ENCODE data around the gene TRIM2. TPM values are rescaled to one million over a fixed set of nuclear protein-coding genes. Genes with fewer than 3 reads are reported as not detected.
A peak's percentile ranks its signal among the peaks of the same experiment; 100 is the strongest.

TRIM2 gene
- total and polyA plus RNA-seq, 2 of the 8 experiments (the other 6 are each of a cell fraction or from before 2014, with no cell fraction given): 34.0 to 59.8 TPM

GRCh38 chr4:153252122-153252521 is 47.9 kb downstream of the TRIM2 start:
- Histone ChIP-seq H3K14ac (ENCODE audit: insufficient read length) (no peak overlapping the region), H3K79me1 (ENCODE audit: low read depth, low read length) (0 out of 2 replicates have a peak, but pooled peaks cover 4% of the 10 kb centered on the region), H4K91ac (replicated peaks; ENCODE audit: insufficient read length, low read length) (peak overlapping the region; percentile 31), H3K9ac (replicated peaks in 1 of 4; ENCODE audit: extremely low read depth in 1 of 4, low read depth in 3 of 4, low read length in 3 of 4) (no peak overlapping the region), H3K4me3 (ENCODE audit: extremely low read depth in 1 of 4, insufficient read depth in 2 of 4, low read depth in 3 of 4, low read length in 4 of 4) (no peak overlapping the region), H3K4me1 (replicated peaks in 1 of 4; ENCODE audit: control insufficient read depth in 3 of 4, insufficient read depth in 4 of 4, low read length in 3 of 4) (peaks cover 11 to 25% (median 17%) of the 10 kb centered on the region in 4 experiments), H3K18ac (ENCODE audit: extremely low read depth, low read length) (no peak overlapping the region), H3K4ac (replicated peaks; ENCODE audit: insufficient read length, low read depth, low read length) (peak overlapping the region; percentile 15), H4K5ac (ENCODE audit: insufficient read length, low read depth, low read length) (no peak overlapping the region), H3K56ac (replicated peaks; ENCODE audit: insufficient read length, low read depth, low read length) (no peak overlapping the region), H2BK5ac (ENCODE audit: low read depth, low read length) (no peak overlapping the region), H3K79me2 (ENCODE audit: control insufficient read depth in 1 of 2, insufficient read depth in 2 of 2, low read length in 2 of 2) (peaks cover 0 to 9% of the 10 kb centered on the region in 2 experiments; a peak in 1 of 4 replicates), H3K27ac (ENCODE audit: low read depth, low read length) (no peak overlapping the region), H4K8ac (ENCODE audit: extremely low read depth, insufficient read depth, low read length) (no peak overlapping the region), H2AK5ac (ENCODE audit: low read depth, low read length) (no peak overlapping the region), H2AFZ (ENCODE audit: low read length) (no peak overlapping the region), H3K4me2 (ENCODE audit: insufficient read depth in 1 of 2, low read depth in 2 of 2, low read length in 2 of 2) (no peak overlapping the region), H4K20me1 (replicated peaks in 1 of 2; ENCODE audit: control insufficient read depth in 1 of 2, insufficient read depth in 2 of 2, low read length in 2 of 2) (no peaks in the 10 kb centered on the region), H3K9me3 (ENCODE audit: insufficient read depth in 2 of 2, low read depth in 1 of 2, low read length in 1 of 2) (no peaks in the 10 kb centered on the region), H3K27me3 (replicated peaks in 1 of 4; ENCODE audit: control insufficient read depth in 3 of 4, extremely low read depth in 1 of 4, insufficient read depth in 3 of 4, low read length in 3 of 4) (no peaks in the 10 kb centered on the region), H3K23me2 (ENCODE audit: low read depth, low read length) (peaks cover 10% of the 10 kb centered on the region), H2BK20ac (ENCODE audit: low read length) (no peak overlapping the region), H2BK12ac (ENCODE audit: low read depth, low read length) (no peak overlapping the region), H2BK120ac (replicated peaks; ENCODE audit: low read depth, low read length) (no peak overlapping the region), H3K36me3 (ENCODE audit: control insufficient read depth in 2 of 4, insufficient read depth in 4 of 4, low read length in 3 of 4) (no peaks in the 10 kb centered on the region), H3K23ac (ENCODE audit: insufficient read length) (no peak overlapping the region), H2BK15ac (ENCODE audit: low read length) (no peak overlapping the region)
- ChIA-PET CTCF (ENCODE audit: partially characterized antibody) (interaction anchor here (0.6 to 1.4 kb wide), 3 partner anchors 10 to 94 kb away, joined by 3 to 4 read pairs (median 3); no protein-coding TSS in a partner anchor), POLR2A (ENCODE audit: partially characterized antibody) (no interaction called here)
- DNase-seq (ENCODE audit: low read depth in 1 of 2, low spot score in 2 of 2) (no peak), FAIRE-seq (no peak)
- 85% methylated on average over 3 of the region's 3 CpGs; no CpG with 5 or more reads in 1 of the 2 experiments for WGBS, 2 experiments (ENCODE audit: extremely low coverage in 1 of 2, insufficient coverage in 1 of 2, insufficient read length in 1 of 2, insufficient replicate concordance in 2 of 2, low coverage in 1 of 2, low lambda C conversion rate in 2 of 2, missing lambda C conversion rate in 1 of 2)
- TF ChIP-seq NANOG (IDR thresholded peaks at IDR 0.05; ENCODE audit: insufficient read depth, low read depth, low read length, poor library complexity, severe bottlenecking) (no peak), SUZ12 (IDR thresholded peaks at IDR 0.05; ENCODE audit: low read length) (no peak), BACH1 (IDR thresholded peaks at IDR 0.05; ENCODE audit: low read length) (no peak), RAD21 (IDR thresholded peaks at IDR 0.05 in 1 of 2, conservative IDR thresholded peaks at IDR 0.05 in 1 of 2; ENCODE audit: low read depth in 2 of 2, low read length in 2 of 2) (no peak), KDM5A (IDR thresholded peaks at IDR 0.05; ENCODE audit: low read length) (no peak), CTCF (IDR thresholded peaks at IDR 0.05; ENCODE audit: control extremely low read depth in 1 of 3, insufficient read depth in 1 of 3, low read depth in 1 of 3, low read length in 3 of 3) (no peak)
